Ishikawa (cell line): ENCODE measurements around the gene CCDC91.

Experiments used
- CEBPB ChIP-seq: IDR thresholded peaks from 2 replicates; pipeline ENCODE4 v1.6.1; 2012
- CREB1 ChIP-seq: IDR thresholded peaks from 2 replicates; pipeline ENCODE4 v1.6.1; 2012; ENCODE audit warnings: low read depth
- EGR1 ChIP-seq: IDR thresholded peaks from 2 replicates; pipeline ENCODE4 v1.6.1; 2012
- EP300 ChIP-seq: IDR thresholded peaks from 2 replicates; pipeline ENCODE4 v1.6.1; 2012; ENCODE audit warnings: borderline replicate concordance
- FOXM1 ChIP-seq: IDR thresholded peaks from 2 replicates; pipeline ENCODE4 v1.6.1; 2012; ENCODE audit warnings: low read depth, borderline replicate concordance
- MAX ChIP-seq: IDR thresholded peaks from 2 replicates; pipeline ENCODE4 v1.6.1; 2012
- NFIC ChIP-seq: IDR thresholded peaks from 2 replicates; pipeline ENCODE4 v1.6.1; 2012
- RAD21 ChIP-seq: IDR thresholded peaks from 2 replicates; pipeline ENCODE4 v1.6.1; 2012; ENCODE audit warnings: low read depth
- REST ChIP-seq: IDR thresholded peaks from 2 replicates; pipeline ENCODE4 v1.6.1; 2012; ENCODE audit warnings: low read depth, mild to moderate bottlenecking
- TAF1 ChIP-seq: IDR thresholded peaks from 2 replicates; pipeline ENCODE4 v1.6.1; 2012; ENCODE audit warnings: low read depth, mild to moderate bottlenecking
- TCF12 ChIP-seq: IDR thresholded peaks from 2 replicates; pipeline ENCODE4 v1.6.1; 2012; ENCODE audit warnings: low read depth
- TEAD4 ChIP-seq: IDR thresholded peaks from 2 replicates; pipeline ENCODE4 v1.6.1; 2012
- USF1 ChIP-seq: IDR thresholded peaks from 2 replicates; pipeline ENCODE4 v1.6.1; 2012
- YY1 ChIP-seq: IDR thresholded peaks from 2 replicates; pipeline ENCODE4 v1.6.1; 2012; ENCODE audit warnings: low read depth
- ZBTB7A ChIP-seq: IDR thresholded peaks from 2 replicates; pipeline ENCODE4 v1.6.1; 2012; ENCODE audit warnings: low read depth

The CCDC91 gene

GRCh38 chr12:28145216-28145615 is 45.0 kb upstream of the CCDC91 start:
- TF ChIP-seq RAD21, result no peak
- no peak for TF ChIP-seq EGR1
- no peak for TF ChIP-seq CEBPB
- no peak for TF ChIP-seq EP300
- no peak for TF ChIP-seq CREB1
- no peak for TF ChIP-seq MAX
- no peak for TF ChIP-seq NFIC
- TF ChIP-seq YY1, result no peak
- no peak for TF ChIP-seq TEAD4
- TF ChIP-seq USF1, result no peak
- no peak for TF ChIP-seq REST
- no peak for TF ChIP-seq ZBTB7A
- TF ChIP-seq FOXM1, result no peak
- TF ChIP-seq TAF1, result no peak

GRCh38 chr12:28149279-28149678 is 41.0 kb upstream of the CCDC91 start:
- TF ChIP-seq EP300, result no peak
- TF ChIP-seq CEBPB, result no peak
- no peak for TF ChIP-seq RAD21
- no peak for TF ChIP-seq FOXM1
- TF ChIP-seq EGR1, result no peak
- TF ChIP-seq CREB1, result no peak
- TF ChIP-seq TAF1, result no peak
- TF ChIP-seq NFIC, result no peak
- TF ChIP-seq YY1, result no peak
- TF ChIP-seq TCF12, result no peak
- no peak for TF ChIP-seq TEAD4
- no peak for TF ChIP-seq ZBTB7A
- TF ChIP-seq USF1, result no peak

GRCh38 chr12:28156362-28156761 is 33.9 kb upstream of the CCDC91 start:
- no peak for TF ChIP-seq RAD21
- TF ChIP-seq EP300, result no peak
- TF ChIP-seq TCF12, result no peak
- TF ChIP-seq MAX, result no peak
- no peak for TF ChIP-seq TAF1
- no peak for TF ChIP-seq ZBTB7A
- no peak for TF ChIP-seq FOXM1
- no peak for TF ChIP-seq EGR1
- no peak for TF ChIP-seq CEBPB
- TF ChIP-seq REST, result no peak
- no peak for TF ChIP-seq TEAD4
- no peak for TF ChIP-seq USF1
- no peak for TF ChIP-seq YY1
- no peak for TF ChIP-seq CREB1
- no peak for TF ChIP-seq NFIC

- no peak for TF ChIP-seq CREB1
- TF ChIP-seq RAD21, result no peak
- TF ChIP-seq TAF1, result no peak
- no peak for TF ChIP-seq CEBPB
- no peak for TF ChIP-seq EGR1
- no peak for TF ChIP-seq USF1
- no peak for TF ChIP-seq NFIC
- TF ChIP-seq TEAD4, result no peak
- TF ChIP-seq FOXM1, result no peak
- TF ChIP-seq ZBTB7A, result no peak
- no peak for TF ChIP-seq REST
- no peak for TF ChIP-seq MAX
Observed at GRCh38 chr12:28156804-28157203, 33.5 kb upstream of the CCDC91 start.
